Stimulated activated CD8-positive, alpha-beta memory T cell treated with anti-CD3 and anti-CD28 coated beads, Interleukin-15, amount 100 ng/mL, for 4 hours (primary cell): Measurements from ENCODE around the gene LCE7A.

Experiments used
- DNase-seq, 2 donors: peaks; one replicate each; pipeline ENCODE4 v3.0.0-alpha.2; 2020; ENCODE audit warnings: low read depth in 2 of 2

Gene LCE7A

GRCh38 chr1:152859696-152860095 is at the start of gene LCE7A:
LCE7A (plus strand) TSS chr1:152859996; CDS start chr1:152860698, 702 bp downstream.
- no peak for DNase-seq

GRCh38 chr1:152811050-152811449 is 48.7 kb upstream of the LCE7A start:
- no peak for DNase-seq

- DNase-seq = no peak
These were observed 48.1 kb upstream of the LCE7A start, which contains the start of gene LCE1B for GRCh38 chr1:152811671-152812070. LCE1B (plus strand) TSS chr1:152811971; CDS start chr1:152812447, 476 bp downstream.

GRCh38 chr1:152817309-152817708 is 42.5 kb upstream of the LCE7A start:
- no peak for DNase-seq

GRCh38 chr1:152823294-152823693 is 36.5 kb upstream of the LCE7A start:
- DNase-seq = no peak

GRCh38 chr1:152824964-152825363 is 34.8 kb upstream of the LCE7A start:
- no peak for DNase-seq

GRCh38 chr1:152827173-152827572 is 32.6 kb upstream of the LCE7A start, which contains the start of gene LCE1A:
LCE1A (plus strand) TSS chr1:152827473; CDS start chr1:152827473, 0 bp downstream.
- DNase-seq = no peak

- no peak for DNase-seq
These were observed 22.9 kb upstream of the LCE7A start for GRCh38 chr1:152836870-152837269.

- DNase-seq = no peak
These were observed 17.2 kb upstream of the LCE7A start, which contains the start of gene LCE6A for GRCh38 chr1:152842556-152842955. LCE6A (plus strand) TSS chr1:152842856; CDS start chr1:152843521, 665 bp downstream.

GRCh38 chr1:152855661-152856060 is 4.1 kb upstream of the LCE7A start:
- DNase-seq = no peak

GRCh38 chr1:152858062-152858461 is 1.7 kb upstream of the LCE7A start:
- DNase-seq = no peak

- no peak for DNase-seq
These were observed 333 bp downstream of the LCE7A start for GRCh38 chr1:152860129-152860528.

GRCh38 chr1:152861374-152861773 is 1.6 kb downstream of the LCE7A start:
- no peak for DNase-seq

GRCh38 chr1:152864443-152864842 is 4.6 kb downstream of the LCE7A start:
- DNase-seq = no peak

- no peak for DNase-seq
These were observed 6.5 kb downstream of the LCE7A start for GRCh38 chr1:152866321-152866720.

- peak; percentile 4 to 27 for DNase-seq
These were observed 10.1 kb downstream of the LCE7A start for GRCh38 chr1:152869808-152870419.

GRCh38 chr1:152870831-152871730 is 11.3 kb downstream of the LCE7A start:
- no peak for DNase-seq

- no peak for DNase-seq
These were observed 11.9 kb downstream of the LCE7A start for GRCh38 chr1:152871731-152872126.

GRCh38 chr1:152873495-152873894 is 13.7 kb downstream of the LCE7A start:
- no peak for DNase-seq

- no peak for DNase-seq
These were observed 17.0 kb downstream of the LCE7A start for GRCh38 chr1:152876827-152877226.

- DNase-seq = no peak
These were observed 18.2 kb downstream of the LCE7A start, which contains the start of gene SMCP for GRCh38 chr1:152878042-152878441. SMCP (plus strand) TSS chr1:152878322; CDS start chr1:152884423, 6,101 bp downstream.

- DNase-seq = no peak
These were observed 19.9 kb downstream of the LCE7A start for GRCh38 chr1:152879559-152880198.
